ENCODE data around the gene HOMER3.

HOMER3 gene

GRCh38 chr19:18940769-18941627 lies at the start of gene HOMER3:
Gene HOMER3, minus strand, starts transcription at chr19:18941217. Its CDS starts 2,235 bp downstream, at chr19:18938982.
- no peaks in the 10 kb centered on the region for H3K27me3 ChIP-seq (ENCODE audit: control insufficient read depth in 1 of 2, insufficient read depth in 2 of 2, low read length in 2 of 2)
- no peaks in the 10 kb centered on the region for H3K9me3 ChIP-seq (ENCODE audit: low read length)
- peaks cover 9% of the 10 kb centered on the region for H3K36me3 ChIP-seq (ENCODE audit: insufficient read depth, low read length)
- H3K27ac ChIP-seq (ENCODE audit: low read depth, low read length): peak within 1 kb of the TSS; percentile 63
- H3K9ac ChIP-seq (ENCODE audit: low read length): peak within 1 kb of the TSS; percentile 64
- peak within 1 kb of the TSS; percentile 66 to 89 for H3K4me3 ChIP-seq (ENCODE audit: low read depth in 1 of 2, low read length in 2 of 2)
- H3K4me1 ChIP-seq (ENCODE audit: insufficient read depth, low read length): peaks cover 11% of the 10 kb centered on the region

- Histone ChIP-seq H3K4me1 (ENCODE audit: insufficient read depth, low read length) (no peaks in the 10 kb centered on the region), H3K27ac (ENCODE audit: low read depth, low read length) (no peak overlapping the region), H3K27me3 (ENCODE audit: control insufficient read depth in 1 of 2, insufficient read depth in 2 of 2, low read length in 2 of 2) (no peaks in the 10 kb centered on the region), H3K9me3 (ENCODE audit: low read length) (no peaks in the 10 kb centered on the region), H3K36me3 (ENCODE audit: insufficient read depth, low read length) (peaks cover 32% of the 10 kb centered on the region), H3K4me3 (ENCODE audit: low read depth in 1 of 2, low read length in 2 of 2) (no peak overlapping the region), H3K9ac (ENCODE audit: low read length) (no peak overlapping the region)
These were observed 49.2 kb upstream of the HOMER3 start for GRCh38 chr19:18990128-18990708.

GRCh38 chr19:18989316-18989715 lies 48.3 kb upstream of the HOMER3 start:
- H3K36me3 ChIP-seq (ENCODE audit: insufficient read depth, low read length): peaks cover 27% of the 10 kb centered on the region
- H3K27ac ChIP-seq (ENCODE audit: low read depth, low read length): no peak overlapping the region
- H3K9ac ChIP-seq (ENCODE audit: low read length): no peak overlapping the region

GRCh38 chr19:18987456-18987855 lies 46.4 kb upstream of the HOMER3 start:
- H3K27me3 ChIP-seq (ENCODE audit: control insufficient read depth in 1 of 2, insufficient read depth in 2 of 2, low read length in 2 of 2): peaks cover 0 to 14% of the 10 kb centered on the region in 2 donors
- peaks cover 9% of the 10 kb centered on the region for H3K36me3 ChIP-seq (ENCODE audit: insufficient read depth, low read length)
- no peak overlapping the region for H3K4me3 ChIP-seq (ENCODE audit: low read depth in 1 of 2, low read length in 2 of 2)
- H3K27ac ChIP-seq (ENCODE audit: low read depth, low read length): no peak overlapping the region
- H3K9ac ChIP-seq (ENCODE audit: low read length): no peak overlapping the region
- no peaks in the 10 kb centered on the region for H3K9me3 ChIP-seq (ENCODE audit: low read length)
- H3K4me1 ChIP-seq (ENCODE audit: insufficient read depth, low read length): no peaks in the 10 kb centered on the region

More at GRCh38 chr19:18989316-18989715, 48.3 kb upstream of the HOMER3 start:
- no peaks in the 10 kb centered on the region for H3K9me3 ChIP-seq (ENCODE audit: low read length)
- H3K4me1 ChIP-seq (ENCODE audit: insufficient read depth, low read length): no peaks in the 10 kb centered on the region
- peaks cover 0 to 2% of the 10 kb centered on the region in 2 donors for H3K27me3 ChIP-seq (ENCODE audit: control insufficient read depth in 1 of 2, insufficient read depth in 2 of 2, low read length in 2 of 2)
- H3K4me3 ChIP-seq (ENCODE audit: low read depth in 1 of 2, low read length in 2 of 2): no peak overlapping the region

GRCh38 chr19:18985257-18985656 lies 44.2 kb upstream of the HOMER3 start:
- Histone ChIP-seq H3K27ac (ENCODE audit: low read depth, low read length) (no peak overlapping the region), H3K27me3 (ENCODE audit: control insufficient read depth in 1 of 2, insufficient read depth in 2 of 2, low read length in 2 of 2) (peaks cover 0 to 14% of the 10 kb centered on the region in 2 donors), H3K4me1 (ENCODE audit: insufficient read depth, low read length) (no peaks in the 10 kb centered on the region)

GRCh38 chr19:18984251-18984650 lies 43.2 kb upstream of the HOMER3 start:
- no peak overlapping the region for H3K27ac ChIP-seq (ENCODE audit: low read depth, low read length)
- H3K9me3 ChIP-seq (ENCODE audit: low read length): no peaks in the 10 kb centered on the region
- no peaks in the 10 kb centered on the region for H3K36me3 ChIP-seq (ENCODE audit: insufficient read depth, low read length)
- H3K27me3 ChIP-seq (ENCODE audit: control insufficient read depth in 1 of 2, insufficient read depth in 2 of 2, low read length in 2 of 2): peaks cover 0 to 14% of the 10 kb centered on the region in 2 donors
- no peak overlapping the region for H3K4me3 ChIP-seq (ENCODE audit: low read depth in 1 of 2, low read length in 2 of 2)
- no peak overlapping the region for H3K9ac ChIP-seq (ENCODE audit: low read length)
- no peaks in the 10 kb centered on the region for H3K4me1 ChIP-seq (ENCODE audit: insufficient read depth, low read length)

More at GRCh38 chr19:18985257-18985656, 44.2 kb upstream of the HOMER3 start:
- Histone ChIP-seq H3K36me3 (ENCODE audit: insufficient read depth, low read length) (no peaks in the 10 kb centered on the region), H3K4me3 (ENCODE audit: low read depth in 1 of 2, low read length in 2 of 2) (no peak overlapping the region), H3K9ac (ENCODE audit: low read length) (no peak overlapping the region), H3K9me3 (ENCODE audit: low read length) (no peaks in the 10 kb centered on the region)

GRCh38 chr19:18982669-18983068 lies 41.7 kb upstream of the HOMER3 start:
- Histone ChIP-seq H3K9ac (ENCODE audit: low read length) (no peak overlapping the region), H3K4me1 (ENCODE audit: insufficient read depth, low read length) (no peaks in the 10 kb centered on the region), H3K27ac (ENCODE audit: low read depth, low read length) (no peak overlapping the region), H3K9me3 (ENCODE audit: low read length) (no peaks in the 10 kb centered on the region), H3K36me3 (ENCODE audit: insufficient read depth, low read length) (no peaks in the 10 kb centered on the region), H3K27me3 (ENCODE audit: control insufficient read depth in 1 of 2, insufficient read depth in 2 of 2, low read length in 2 of 2) (peaks cover 0 to 14% of the 10 kb centered on the region in 2 donors), H3K4me3 (ENCODE audit: low read depth in 1 of 2, low read length in 2 of 2) (no peak overlapping the region)

- Histone ChIP-seq H3K27me3 (ENCODE audit: control insufficient read depth in 1 of 2, insufficient read depth in 2 of 2, low read length in 2 of 2) (peaks cover 0 to 14% of the 10 kb centered on the region in 2 donors), H3K4me1 (ENCODE audit: insufficient read depth, low read length) (no peaks in the 10 kb centered on the region), H3K9me3 (ENCODE audit: low read length) (no peaks in the 10 kb centered on the region), H3K36me3 (ENCODE audit: insufficient read depth, low read length) (no peaks in the 10 kb centered on the region), H3K4me3 (ENCODE audit: low read depth in 1 of 2, low read length in 2 of 2) (no peak overlapping the region), H3K27ac (ENCODE audit: low read depth, low read length) (no peak overlapping the region), H3K9ac (ENCODE audit: low read length) (no peak overlapping the region)
These were observed 39.5 kb upstream of the HOMER3 start for GRCh38 chr19:18980432-18981020.

- Histone ChIP-seq H3K9me3 (ENCODE audit: low read length) (no peaks in the 10 kb centered on the region), H3K36me3 (ENCODE audit: insufficient read depth, low read length) (no peaks in the 10 kb centered on the region), H3K9ac (ENCODE audit: low read length) (no peak overlapping the region), H3K27me3 (ENCODE audit: control insufficient read depth in 1 of 2, insufficient read depth in 2 of 2, low read length in 2 of 2) (peaks cover 0 to 7% of the 10 kb centered on the region in 2 donors), H3K27ac (ENCODE audit: low read depth, low read length) (no peak overlapping the region), H3K4me3 (ENCODE audit: low read depth in 1 of 2, low read length in 2 of 2) (no peak overlapping the region), H3K4me1 (ENCODE audit: insufficient read depth, low read length) (no peaks in the 10 kb centered on the region)
These were observed 37.6 kb upstream of the HOMER3 start for GRCh38 chr19:18978616-18979015.

- H3K9ac ChIP-seq (ENCODE audit: low read length): no peak overlapping the region
- no peak overlapping the region for H3K27ac ChIP-seq (ENCODE audit: low read depth, low read length)
- no peaks in the 10 kb centered on the region for H3K9me3 ChIP-seq (ENCODE audit: low read length)
- H3K4me1 ChIP-seq (ENCODE audit: insufficient read depth, low read length): no peaks in the 10 kb centered on the region
- no peak overlapping the region for H3K4me3 ChIP-seq (ENCODE audit: low read depth in 1 of 2, low read length in 2 of 2)
- no peaks in the 10 kb centered on the region for H3K27me3 ChIP-seq (ENCODE audit: control insufficient read depth in 1 of 2, insufficient read depth in 2 of 2, low read length in 2 of 2)
- no peaks in the 10 kb centered on the region for H3K36me3 ChIP-seq (ENCODE audit: insufficient read depth, low read length)
These were observed 34.9 kb upstream of the HOMER3 start for GRCh38 chr19:18975869-18976268.

- no peaks in the 10 kb centered on the region for H3K27me3 ChIP-seq (ENCODE audit: control insufficient read depth in 1 of 2, insufficient read depth in 2 of 2, low read length in 2 of 2)
- no peaks in the 10 kb centered on the region for H3K36me3 ChIP-seq (ENCODE audit: insufficient read depth, low read length)
- H3K4me3 ChIP-seq (ENCODE audit: low read depth in 1 of 2, low read length in 2 of 2): no peak overlapping the region
- no peak overlapping the region for H3K9ac ChIP-seq (ENCODE audit: low read length)
- H3K4me1 ChIP-seq (ENCODE audit: insufficient read depth, low read length): no peaks in the 10 kb centered on the region
- H3K9me3 ChIP-seq (ENCODE audit: low read length): no peaks in the 10 kb centered on the region
- no peak overlapping the region for H3K27ac ChIP-seq (ENCODE audit: low read depth, low read length)
These were observed 34.0 kb upstream of the HOMER3 start for GRCh38 chr19:18975011-18975410.
